Measurements from ENCODE around the gene SEC62. TPM values are rescaled to one million over a fixed set of nuclear protein-coding genes. Genes with fewer than 3 reads are reported as not detected.

The SEC62 gene
- total and polyA plus RNA-seq, 2 of the 4 experiments (the other 2 are of a cell fraction): 33.2 to 36.6 TPM

- no peak overlapping the region for H2BK20ac ChIP-seq (ENCODE audit: low read depth, low read length)
- H3K27me3 ChIP-seq (ENCODE audit: control insufficient read depth, insufficient read depth, low read length): peaks cover 8% of the 10 kb centered on the region; the same call in 1 of the 2 replicates
- H2AK5ac ChIP-seq (ENCODE audit: low read depth, low read length): no peak overlapping the region
- peak overlapping the region; percentile 83 for H3K4me2 ChIP-seq (ENCODE audit: low read depth, low read length)
- H4K91ac ChIP-seq (ENCODE audit: insufficient read depth, low read depth, low read length): peak overlapping the region; percentile 93; the same call in 1 of the 2 replicates
- WGBS, 2 experiments (ENCODE audit: extremely low coverage in 2 of 2, insufficient read length in 1 of 2): 78% methylated on average over 4 of the region's 21 CpGs; no CpG with 5 or more reads in 1 of the 2 experiments
- peak overlapping the region; percentile 99 for H3K14ac ChIP-seq (replicated peaks; ENCODE audit: low read depth, low read length)
- ChIA-PET POLR2A (ENCODE audit: unreplicated experiment) (no interaction called here), CTCF (no interaction called here)
- H4K8ac ChIP-seq (ENCODE audit: low read depth in 2 of 2, low read length in 2 of 2): peak overlapping the region; percentile 85 to 91
- H3K27ac ChIP-seq (ENCODE audit: insufficient read depth, low read length): peak overlapping the region; percentile 71; the same call in 1 of the 2 replicates
- H2BK120ac ChIP-seq (ENCODE audit: low read depth, low read length): peak overlapping the region; percentile 91; the same call in 1 of the 2 replicates
- H4K5ac ChIP-seq (ENCODE audit: low read depth, low read length): peak overlapping the region; percentile 90
- H3K79me1 ChIP-seq (ENCODE audit: low read depth in 1 of 2, low read length in 2 of 2): peaks cover under 1 to 28% of the 10 kb centered on the region in 2 experiments; a peak in 2 of 4 replicates
- ATAC-seq (ENCODE audit: low read depth): no peak; the same call in 1 of the 2 replicates
- peak overlapping the region; percentile 87 for H3K56ac ChIP-seq (ENCODE audit: extremely low read depth, insufficient read depth, low read length)
- H2AK9ac ChIP-seq (replicated peaks; ENCODE audit: low read depth, low read length, poor library complexity): peak overlapping the region; percentile 96
- intact Hi-C loops (cut with micrococcal nuclease) (loop anchor here (5.0 kb wide), 1 partner anchor 103 kb away; no protein-coding TSS in a partner anchor), in situ Hi-C loops (cut with MboI; ENCODE audit: low sequenced_read_pairs) (no loop called here), dilution Hi-C loops (cut with HindIII; ENCODE audit: low sequenced_read_pairs, unreplicated experiment) (no loop called here)
- peak overlapping the region; percentile 68 for H3K9ac ChIP-seq (ENCODE audit: low read depth, low read length)
- H2BK15ac ChIP-seq (ENCODE audit: low read depth, low read length): peak overlapping the region; percentile 76; the same call in 1 of the 3 replicates
- no peaks in the 10 kb centered on the region for H3K36me3 ChIP-seq (ENCODE audit: control insufficient read depth, insufficient read depth, low read length)
- no peak for TF ChIP-seq CHD1 (IDR thresholded peaks at IDR 0.05; ENCODE audit: low read depth, low read length)
- TF ChIP-seq MXI1 (IDR thresholded peaks at IDR 0.05; ENCODE audit: borderline replicate concordance, low read depth, low read length): no peak
- TF ChIP-seq POLR2A (IDR thresholded peaks at IDR 0.05; ENCODE audit: low read depth, low read length): no peak
- no peak for TF ChIP-seq BHLHE40 (IDR thresholded peaks at IDR 0.05; ENCODE audit: low read depth, low read length)
- TF ChIP-seq MAZ (IDR thresholded peaks at IDR 0.05; ENCODE audit: borderline replicate concordance, low read depth, low read length): no peak
- TF ChIP-seq ELK1 (IDR thresholded peaks at IDR 0.05; ENCODE audit: borderline replicate concordance, low read depth, low read length): no peak
- TF ChIP-seq MAFK (IDR thresholded peaks at IDR 0.05; ENCODE audit: low read depth, low read length): no peak
- TF ChIP-seq FOS (IDR thresholded peaks at IDR 0.05; ENCODE audit: low read depth, low read length): no peak
- TF ChIP-seq RAD21 (IDR thresholded peaks at IDR 0.05; ENCODE audit: low read length): no peak
- TF ChIP-seq CEBPB (IDR thresholded peaks at IDR 0.05; ENCODE audit: low read depth, low read length): no peak
- TF ChIP-seq CTCF (conservative IDR thresholded peaks at IDR 0.05; ENCODE audit: low read depth, low read length): no peak
- no peak for TF ChIP-seq NFE2L2 (IDR thresholded peaks at IDR 0.05; ENCODE audit: low read depth, low read length)
- H3K23ac ChIP-seq (ENCODE audit: low read depth, low read length): peak overlapping the region; percentile 91
- peak overlapping the region; percentile 69 for H2BK5ac ChIP-seq (ENCODE audit: low read depth, low read length, poor library complexity, severe bottlenecking)
- DNase-seq: no peak
- H3K4me3 ChIP-seq (ENCODE audit: insufficient read depth, low read depth, low read length): peak overlapping the region; percentile 99
- BruUV-seq (replicated peaks): no TSS peak
- H3K9me3 ChIP-seq (ENCODE audit: control insufficient read depth, insufficient read depth, low read length): no peaks in the 10 kb centered on the region
- peaks cover 25% of the 10 kb centered on the region for H4K20me1 ChIP-seq (ENCODE audit: insufficient read depth, low read length)
- H3K4ac ChIP-seq (ENCODE audit: low read depth, low read length): peak overlapping the region; percentile 96
- H3K9me1 ChIP-seq (ENCODE audit: insufficient read depth, low read length): peaks cover 2% of the 10 kb centered on the region; the same call in 1 of the 2 replicates
- H3K18ac ChIP-seq (ENCODE audit: low read depth, low read length): peak overlapping the region; percentile 77
- peaks cover 2% of the 10 kb centered on the region; the same call in 1 of the 2 replicates for H3K4me1 ChIP-seq (ENCODE audit: control insufficient read depth, insufficient read depth, low read length)
- H2AFZ ChIP-seq (replicated peaks; ENCODE audit: low read length, poor library complexity): peak overlapping the region; percentile 99
Observed at GRCh38 chr3:169965562-169966427, 812 bp upstream of the SEC62 start.
